Small intestine (tissue), 7 donors: ENCODE measurements around the gene ATAD3A. TPM values are rescaled to one million over a fixed set of nuclear protein-coding genes. Genes with fewer than 3 reads are reported as not detected.
A peak's percentile ranks its signal among the peaks of the same experiment; 100 is the strongest.
"Not testable (repeated sequence)": the region's sequence is repeated elsewhere in the genome, so short reads cannot be mapped to it uniquely, and the experiment has no call there.

ENCODE experiments used
- DNase-seq, 2 donors: peaks; one replicate each; pipeline versions ENCODE4 v3.0.0 to v3.0.0-alpha.2; 2013
- FAIRE-seq: peaks from 2 replicates; lab custom pipeline; 2012; peaks lifted over from hg19 to GRCh38; lab: Jason Lieb, UNC
- H3K27ac ChIP-seq, 3 donors: one replicate each; pipeline ENCODE4 v1.5.1; 2013; ENCODE audit warnings: low read length in 2 of 3, mild to moderate bottlenecking in 2 of 3, control low read depth in 1 of 3, inconsistent platforms in 1 of 3, low read depth in 1 of 3, moderate library complexity in 1 of 3
- H3K27me3 ChIP-seq, 3 donors: one replicate each; pipeline ENCODE4 v1.6.1; 2013; ENCODE audit warnings: low read length in 3 of 3, inconsistent platforms in 1 of 3; ENCODE audit not compliant: control insufficient read depth in 3 of 3, insufficient read depth in 3 of 3
- H3K36me3 ChIP-seq, 3 donors: one replicate each; pipeline ENCODE4 v1.6.1; 2013; ENCODE audit warnings: low read length in 3 of 3, inconsistent platforms in 1 of 3, low read depth in 1 of 3, mild to moderate bottlenecking in 1 of 3, moderate library complexity in 1 of 3; ENCODE audit not compliant: control insufficient read depth in 3 of 3, insufficient read depth in 2 of 3
- H3K4me1 ChIP-seq, 3 donors: one replicate each; pipeline ENCODE4 v1.6.1; 2013; ENCODE audit warnings: low read length in 2 of 3, inconsistent platforms in 1 of 3, low read depth in 1 of 3, mild to moderate bottlenecking in 1 of 3, moderate library complexity in 1 of 3; ENCODE audit not compliant: control insufficient read depth in 3 of 3, insufficient read depth in 2 of 3
- H3K4me3 ChIP-seq, 3 donors: one replicate each; pipeline ENCODE4 v1.5.1; 2013; ENCODE audit warnings: low read length in 3 of 3, control low read depth in 1 of 3, inconsistent platforms in 1 of 3, low read depth in 1 of 3, mild to moderate bottlenecking in 1 of 3, moderate library complexity in 1 of 3
- H3K9me3 ChIP-seq, 2 donors: one replicate each; pipeline ENCODE4 v1.6.1; 2013; ENCODE audit warnings: low read depth in 1 of 2, low read length in 1 of 2; ENCODE audit not compliant: control insufficient read depth in 2 of 2, insufficient read depth in 1 of 2
- WGBS, 3 donors: extraction: QIAGEN DNeasy Blood & Tissue Kit; methylation state at CpG; one replicate each; pipeline ENCODE4 v1.1.7; 2013; 5-methylcytosine and 5-hydroxymethylcytosine counted together
- polyA plus RNA-seq, 4 donors: library from polyadenylated mRNA; stranded (reverse) in 3 of 4; unstranded in 1 of 4; fragments of 200-250 nt in 3 of 4; fragments of 120-200 nt in 1 of 4; gene quantifications; one replicate each; pipeline versions ENCODE4 v1.2.1 to v1.2.3, GENCODE V29; 2013
- donor health status: healthy with polysubstance abuse.
- donor health status: control.
- donor health status: control.
- donor health status: Bipolar disorder and iron deficiency.
- donor health status: healthy.

Gene ATAD3A
- polyA plus RNA-seq, 4 donors, result 16.8 to 42.1 (median 25.0) TPM

DNA sequence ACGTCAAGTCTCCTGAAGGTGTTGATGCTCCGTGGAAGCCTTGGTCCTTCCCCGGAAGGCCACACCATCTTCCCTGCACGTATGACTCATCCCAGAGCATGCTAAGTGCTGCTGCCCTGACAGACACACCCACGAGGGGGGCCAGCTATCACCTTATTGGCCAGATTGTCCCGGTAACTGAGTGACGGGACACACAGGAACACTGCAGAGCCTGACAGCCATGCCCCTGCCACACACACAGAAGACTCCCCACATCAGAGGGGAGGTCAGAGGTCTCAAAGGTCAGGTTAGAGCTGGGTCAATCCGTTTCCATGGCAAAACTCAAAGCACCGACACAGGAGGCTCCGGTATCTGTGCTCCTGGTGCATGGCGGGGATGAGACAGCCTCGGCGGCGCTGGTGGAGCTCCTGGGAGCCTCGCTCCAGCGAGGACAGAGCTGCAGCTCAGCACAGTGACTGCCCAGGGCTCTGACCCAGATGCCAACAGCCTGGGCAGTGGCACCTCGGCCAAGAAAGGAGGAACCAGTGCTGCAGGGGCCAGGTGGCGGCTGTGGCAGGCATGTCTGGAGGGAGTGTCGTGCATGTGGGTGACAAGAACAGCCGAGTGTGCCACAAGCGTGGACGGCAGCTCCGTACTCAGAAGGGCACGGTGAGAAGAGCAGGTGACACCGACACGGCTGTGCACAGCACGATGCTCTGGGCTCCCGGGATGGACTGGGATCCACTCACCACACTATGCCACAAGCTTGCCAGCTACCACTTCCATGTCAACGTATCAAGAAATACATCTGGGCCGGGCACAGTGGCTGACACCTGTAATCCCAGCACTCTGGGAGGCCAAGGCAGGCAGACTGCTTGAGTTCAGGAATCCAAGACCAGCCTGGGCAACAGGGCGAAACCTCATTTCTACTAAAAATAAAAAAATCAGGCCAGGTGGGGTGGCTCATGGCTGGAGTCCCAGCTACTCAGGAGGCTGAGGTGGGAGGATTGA lies 43.3 kb downstream of the ATAD3A start:
- DNase-seq (peak in 1 of 2 donors; percentile 36), FAIRE-seq (no peak)
- H3K27me3 ChIP-seq, result no peaks in the 10 kb centered on the region
- no peak overlapping the region for H3K4me3 ChIP-seq
- H3K9me3 ChIP-seq, result no peaks in the 10 kb centered on the region
- 71 to 78% (median 73%) methylated on average over 31 of the region's 31 CpGs for WGBS, 3 donors
- H3K4me1 ChIP-seq, result no peaks in the 10 kb centered on the region
- H3K36me3 ChIP-seq, result peaks cover 0 to 43% (median 0%) of the 10 kb centered on the region in 3 donors
- no peak overlapping the region for H3K27ac ChIP-seq

DNA sequence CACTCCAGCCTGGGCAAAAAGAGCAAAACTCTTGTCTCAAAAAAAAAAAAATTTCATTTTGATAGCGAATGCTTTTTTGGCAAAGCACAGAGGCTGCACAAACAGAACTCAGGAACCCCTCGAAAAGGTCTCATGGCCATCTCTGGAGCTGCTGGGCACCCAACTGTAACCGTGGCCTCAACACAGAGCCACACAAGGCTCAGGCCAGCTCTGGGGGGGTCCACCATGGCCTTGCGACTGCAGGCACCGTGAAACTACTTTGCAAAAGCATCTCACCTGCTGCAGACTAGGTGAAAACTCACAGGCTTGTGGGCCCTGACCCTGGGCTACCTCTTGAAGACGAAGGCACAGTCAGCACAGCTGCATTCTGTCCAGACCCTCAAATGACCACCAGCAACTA lies 44.5 kb downstream of the ATAD3A start:
- 92 to 96% (median 94%) methylated on average over 6 of the region's 6 CpGs for WGBS, 3 donors
- FAIRE-seq (no peak), DNase-seq (no peak)
- no peaks in the 10 kb centered on the region for H3K27me3 ChIP-seq
- no peaks in the 10 kb centered on the region for H3K4me1 ChIP-seq
- no peak overlapping the region for H3K4me3 ChIP-seq
- H3K27ac ChIP-seq, result no peak overlapping the region
- no peaks in the 10 kb centered on the region for H3K9me3 ChIP-seq
- peaks cover 0 to 55% (median 2%) of the 10 kb centered on the region in 3 donors for H3K36me3 ChIP-seq

DNA sequence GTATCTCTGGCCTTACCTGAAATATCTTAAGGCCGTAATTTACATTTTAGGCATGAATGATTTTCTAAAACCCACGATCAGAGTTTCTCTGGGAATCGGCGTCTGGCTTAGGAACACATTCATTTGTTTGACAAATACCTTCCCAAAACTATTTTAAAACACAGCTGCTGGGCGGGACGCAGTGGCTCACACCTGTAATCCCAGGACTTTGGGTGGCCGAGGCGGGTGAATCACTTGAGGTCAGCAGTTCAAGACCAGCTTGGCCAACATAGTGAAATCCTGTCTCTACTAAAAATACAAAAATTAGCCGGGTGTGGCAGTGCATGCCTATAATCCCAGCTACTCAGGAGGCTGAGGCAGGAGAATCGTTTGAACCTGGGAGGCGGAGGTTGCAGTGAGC lies 45.0 kb downstream of the ATAD3A start:
- H3K27ac ChIP-seq, DNase-seq, FAIRE-seq, H3K4me3 ChIP-seq, H3K27me3 ChIP-seq, H3K4me1 ChIP-seq, H3K9me3 ChIP-seq: not testable (repeated sequence)
- WGBS, 3 donors, result 89 to 94% (median 90%) methylated on average over 11 of the region's 11 CpGs
- peaks cover 0 to 58% (median 2%) of the 10 kb centered on the region in 3 donors for H3K36me3 ChIP-seq

DNA sequence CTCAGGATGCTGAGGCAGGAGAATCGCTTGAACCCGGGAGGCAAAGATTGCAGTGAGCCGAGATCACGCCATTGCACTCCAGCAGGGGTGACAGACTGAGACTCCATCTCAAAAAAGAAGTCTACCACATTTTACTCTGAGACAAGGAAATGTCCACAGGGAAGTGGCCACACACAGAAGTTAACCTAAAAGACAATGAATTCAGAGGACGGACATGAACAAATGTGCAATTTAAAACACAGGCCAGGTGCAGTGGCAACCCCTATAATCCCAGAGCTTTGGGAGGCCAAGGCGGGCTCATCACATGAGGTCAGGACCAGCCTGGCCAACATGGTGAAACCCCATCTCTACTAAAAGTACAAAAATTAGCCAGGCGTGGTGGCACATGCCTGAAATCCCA lies 45.7 kb downstream of the ATAD3A start:
- H3K9me3 ChIP-seq, H3K27ac ChIP-seq, H3K4me3 ChIP-seq, H3K27me3 ChIP-seq, FAIRE-seq, DNase-seq, H3K4me1 ChIP-seq: not testable (repeated sequence)
- WGBS, 3 donors, result 92 to 96% (median 95%) methylated on average over 7 of the region's 7 CpGs
- peaks cover 0 to 59% (median 7%) of the 10 kb centered on the region in 3 donors for H3K36me3 ChIP-seq

- Histone ChIP-seq H3K27me3 (no peaks in the 10 kb centered on the region), H3K27ac (no peak overlapping the region), H3K9me3 (no peaks in the 10 kb centered on the region), H3K4me3 (no peak overlapping the region), H3K36me3 (peaks cover 0 to 68% (median 7%) of the 10 kb centered on the region in 3 donors), H3K4me1 (no peaks in the 10 kb centered on the region)
- 70 to 84% (median 74%) methylated on average over 4 of the region's 4 CpGs for WGBS, 3 donors
- DNase-seq (no peak), FAIRE-seq (no peak)
Observed at GRCh38 chr1:1558591-1558990, 46.6 kb downstream of the ATAD3A start.

- 81 to 88% (median 87%) methylated on average over 17 of the region's 17 CpGs for WGBS, 3 donors
- FAIRE-seq, result no peak
- H3K9me3 ChIP-seq, result no peaks in the 10 kb centered on the region
- no peak overlapping the region for H3K27ac ChIP-seq
- no peaks in the 10 kb centered on the region for H3K4me1 ChIP-seq
- H3K27me3 ChIP-seq, result no peaks in the 10 kb centered on the region
- H3K4me3 ChIP-seq, result no peak overlapping the region
- H3K36me3 ChIP-seq, result peaks cover 0 to 73% (median 10%) of the 10 kb centered on the region in 3 donors
- DNase-seq, result no peak
Observed at GRCh38 chr1:1559066-1559465, 47.1 kb downstream of the ATAD3A start.

- Histone ChIP-seq H3K27me3 (no peaks in the 10 kb centered on the region), H3K9me3 (no peaks in the 10 kb centered on the region), H3K4me3 (no peak overlapping the region), H3K36me3 (peaks cover 0 to 74% (median 15%) of the 10 kb centered on the region in 3 donors), H3K27ac (no peak overlapping the region), H3K4me1 (no peaks in the 10 kb centered on the region)
- no peak for DNase-seq
- FAIRE-seq, result no peak
- 89 to 96% (median 90%) methylated on average over 9 of the region's 9 CpGs for WGBS, 3 donors
Observed at GRCh38 chr1:1560178-1560577, 48.2 kb downstream of the ATAD3A start.

DNA sequence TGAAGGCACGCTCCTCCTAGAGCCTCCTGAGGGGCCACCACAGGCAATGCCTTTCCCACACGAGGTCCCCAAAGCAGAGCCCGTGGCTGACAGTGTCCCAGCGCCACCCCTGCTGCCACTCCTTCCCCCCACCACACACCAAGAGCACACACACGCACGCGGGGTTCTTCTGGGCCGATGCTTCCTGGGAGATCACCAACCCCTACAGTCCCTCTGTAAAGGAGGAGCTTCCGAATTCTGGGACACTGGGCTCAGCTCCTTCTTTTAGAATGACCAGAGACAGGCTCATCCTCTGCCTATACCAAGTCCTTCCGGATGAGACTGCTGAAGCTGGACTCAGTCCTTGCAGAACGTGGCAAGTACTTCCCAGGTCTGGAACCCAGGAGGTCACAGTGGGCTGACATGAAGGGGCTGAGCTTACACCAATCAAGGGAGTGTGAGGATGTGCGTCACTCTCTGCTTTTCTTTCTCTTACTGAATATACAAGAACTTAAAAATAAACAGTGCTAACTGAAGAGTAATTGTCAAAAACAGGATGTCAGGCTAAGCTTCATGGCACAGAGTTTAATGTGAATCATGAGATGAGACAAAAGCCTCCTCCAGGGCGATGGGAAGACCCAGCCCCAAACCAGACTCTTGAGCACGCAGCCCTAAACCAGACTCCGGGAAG lies 50.0 kb downstream of the ATAD3A start:
- H3K4me3 ChIP-seq, result no peak overlapping the region
- H3K9me3 ChIP-seq, result no peaks in the 10 kb centered on the region
- no peak overlapping the region for H3K27ac ChIP-seq
- WGBS, 3 donors, result 91 to 94% (median 93%) methylated on average over 15 of the region's 15 CpGs
- DNase-seq, result no peak
- no peaks in the 10 kb centered on the region for H3K4me1 ChIP-seq
- no peaks in the 10 kb centered on the region for H3K27me3 ChIP-seq
- FAIRE-seq, result no peak
- H3K36me3 ChIP-seq, result peaks cover 0 to 76% (median 17%) of the 10 kb centered on the region in 3 donors
